SK-N-SH (cell line): ENCODE data around the gene SEC16A.

Experiments
- CHD2 ChIP-seq: fragments of 150-350 bp; IDR thresholded peaks from 2 replicates; pipeline ENCODE4 v1.6.1; 2018; ENCODE audit warnings: low read length; ENCODE audit not compliant: partially characterized antibody
- CTCF ChIP-seq: fragments of 200-600 bp; sonication (generic); IDR thresholded peaks from 2 replicates; pipeline ENCODE4 v1.6.1; 2017; ENCODE audit warnings: antibody characterized with exemption, mild to moderate bottlenecking, moderate library complexity
- EP300 ChIP-seq, 2 experiments: IDR thresholded peaks; 2 replicates each; pipeline versions ENCODE4 v1.4.0 to v1.6.1; 2012; ENCODE audit warnings: borderline replicate concordance in 1 of 2, low read depth in 1 of 2, low read length in 1 of 2
- EZH2phosphoT487 ChIP-seq: fragments of 200-600 bp; sonication (generic); IDR thresholded peaks from 2 replicates; pipeline ENCODE4 v1.6.1; 2017; ENCODE audit warnings: low read depth, mixed run types, mild to moderate bottlenecking, antibody characterized with exemption, moderate library complexity, borderline replicate concordance
- GABPA ChIP-seq: IDR thresholded peaks from 2 replicates; pipeline ENCODE4 v1.4.0; 2012; ENCODE audit warnings: low read depth, mild to moderate bottlenecking
- POLR2AphosphoS5 ChIP-seq: IDR thresholded peaks from 2 replicates; pipeline ENCODE4 v1.6.1; 2012; ENCODE audit warnings: low read depth, low read length
- RCOR1 ChIP-seq: fragments of 150-350 bp; IDR thresholded peaks from 2 replicates; pipeline ENCODE4 v1.6.1; 2017; ENCODE audit warnings: antibody characterized with exemption, low read length
- REST ChIP-seq: IDR thresholded peaks from 2 replicates; pipeline ENCODE4 v1.6.1; 2012; ENCODE audit warnings: mild to moderate bottlenecking, low read depth, low read length, moderate library complexity
- SIN3A ChIP-seq: IDR thresholded peaks from 2 replicates; pipeline ENCODE4 v1.6.1; 2012; ENCODE audit warnings: low read depth, mild to moderate bottlenecking, low read length, moderate library complexity, borderline replicate concordance
- TAF1 ChIP-seq: IDR thresholded peaks from 2 replicates; pipeline ENCODE4 v1.6.1; 2012; ENCODE audit warnings: low read depth, mild to moderate bottlenecking, low read length, moderate library complexity, borderline replicate concordance
- TCF12 ChIP-seq: IDR thresholded peaks from 2 replicates; pipeline ENCODE4 v1.4.0; 2012
- TF ChIP-seq, protein P1 (sequence below): fragments of 150-350 bp; IDR thresholded peaks from 2 replicates; pipeline ENCODE4 v1.6.1; 2016; ENCODE audit warnings: mild to moderate bottlenecking, low read depth, low read length
- TF ChIP-seq, protein P2 (sequence below): IDR thresholded peaks from 2 replicates; pipeline ENCODE4 v1.4.0; 2012; ENCODE audit warnings: low read depth, borderline replicate concordance

DNA sequence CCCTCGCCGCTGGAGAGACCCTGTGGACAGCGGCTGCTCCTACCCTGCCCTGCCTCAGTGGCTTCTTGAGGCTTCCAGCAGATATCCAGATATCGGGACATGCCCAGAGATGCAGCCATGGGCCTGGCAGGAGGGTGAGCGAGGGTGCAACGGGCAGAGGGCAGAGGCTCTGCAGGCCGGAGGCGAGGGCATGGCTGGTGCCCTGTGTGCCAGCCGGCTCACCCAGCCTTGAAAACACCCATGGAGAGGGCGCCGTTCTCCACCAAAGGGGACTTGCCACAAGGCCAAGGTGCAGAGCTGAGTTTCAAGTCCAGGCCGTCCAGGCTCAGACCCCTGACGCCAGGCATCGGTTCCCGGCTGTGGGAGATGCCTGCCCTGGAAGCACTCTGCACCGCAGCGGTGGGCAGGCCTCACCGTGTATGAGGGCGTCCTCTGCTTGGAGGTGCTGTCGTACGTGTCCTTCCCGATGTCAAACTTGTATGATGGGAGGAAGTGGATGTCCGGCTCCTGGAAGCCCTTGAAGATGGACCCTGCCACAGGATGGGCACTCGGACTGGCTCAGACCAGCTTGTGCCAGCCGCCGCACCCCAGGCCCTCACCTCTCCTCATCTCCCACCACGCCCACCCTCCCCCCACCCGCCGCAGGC lies 52.1 kb downstream of the SEC16A start:
- TF ChIP-seq EP300 (IDR thresholded peaks at IDR 0.05; ENCODE audit: borderline replicate concordance in 1 of 2, low read depth in 1 of 2, low read length in 1 of 2) = no peak
- TF ChIP-seq, protein P1, sequence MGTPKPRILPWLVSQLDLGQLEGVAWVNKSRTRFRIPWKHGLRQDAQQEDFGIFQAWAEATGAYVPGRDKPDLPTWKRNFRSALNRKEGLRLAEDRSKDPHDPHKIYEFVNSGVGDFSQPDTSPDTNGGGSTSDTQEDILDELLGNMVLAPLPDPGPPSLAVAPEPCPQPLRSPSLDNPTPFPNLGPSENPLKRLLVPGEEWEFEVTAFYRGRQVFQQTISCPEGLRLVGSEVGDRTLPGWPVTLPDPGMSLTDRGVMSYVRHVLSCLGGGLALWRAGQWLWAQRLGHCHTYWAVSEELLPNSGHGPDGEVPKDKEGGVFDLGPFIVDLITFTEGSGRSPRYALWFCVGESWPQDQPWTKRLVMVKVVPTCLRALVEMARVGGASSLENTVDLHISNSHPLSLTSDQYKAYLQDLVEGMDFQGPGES = no peak
- no peak for TF ChIP-seq REST
- TF ChIP-seq TCF12 = no peak
- no peak for TF ChIP-seq CTCF
- TF ChIP-seq TAF1 = no peak
- no peak for TF ChIP-seq EZH2phosphoT487
- no peak for TF ChIP-seq SIN3A
- TF ChIP-seq GABPA = no peak
- no peak for TF ChIP-seq CHD2
- TF ChIP-seq, protein P2, sequence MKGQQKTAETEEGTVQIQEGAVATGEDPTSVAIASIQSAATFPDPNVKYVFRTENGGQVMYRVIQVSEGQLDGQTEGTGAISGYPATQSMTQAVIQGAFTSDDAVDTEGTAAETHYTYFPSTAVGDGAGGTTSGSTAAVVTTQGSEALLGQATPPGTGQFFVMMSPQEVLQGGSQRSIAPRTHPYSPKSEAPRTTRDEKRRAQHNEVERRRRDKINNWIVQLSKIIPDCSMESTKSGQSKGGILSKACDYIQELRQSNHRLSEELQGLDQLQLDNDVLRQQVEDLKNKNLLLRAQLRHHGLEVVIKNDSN = no peak
- TF ChIP-seq RCOR1 = no peak
- no peak for TF ChIP-seq POLR2AphosphoS5
